GM12878 (cell line): ENCODE results near the gene ITGAD. TPM values are rescaled to one million over a fixed set of nuclear protein-coding genes. Genes with fewer than 3 reads are reported as not detected.

ENCODE experiments used
- ATAC-seq: fragments of 200-7000 bp; cut with Tn5 transposase; 3 replicates; pipeline ENCODE4 v1.9.1; 2020; ENCODE audit warnings: mild to moderate bottlenecking, moderate library complexity
- BruUV-seq: library from RNA; stranded (reverse); fragments of 400-500 nt; replicated peaks from 2 replicates; lab custom pipeline; 2021; lab: Mats Ljungman, UMichigan
- CTCF ChIA-PET: fragments of 300-600 bp; sonication (Branson Sonifier 250); formaldehyde crosslinking; extraction: SDS; loops from one replicate; lab custom pipeline; 2021; ENCODE audit warnings: inconsistent platforms; lab: Yijun Ruan, JAX
- POLR2A ChIA-PET: fragments of 350-600 bp; formaldehyde crosslinking; extraction: SDS; loops from one replicate; lab custom pipeline; 2021; ENCODE audit warnings: inconsistent platforms; lab: Charles Lee
- RAD21 ChIA-PET: fragments of 300-600 bp; sonication (Branson Sonifier 250); formaldehyde crosslinking; loops from one replicate; lab custom pipeline; 2023; ENCODE audit warnings: antibody characterized with exemption; ENCODE audit not compliant: unreplicated experiment; lab: Charles Lee
- SMC1A ChIA-PET: fragments of 300-600 bp; sonication (Branson Sonifier 250); formaldehyde crosslinking; loops from one replicate; lab custom pipeline; 2023; ENCODE audit not compliant: unreplicated experiment, uncharacterized antibody; lab: Charles Lee
- DNase-seq: peaks from one replicate; pipeline ENCODE4 v3.0.0-alpha.2; 2011; ENCODE audit warnings: low read depth, low spot score
- FAIRE-seq: peaks from 3 replicates; lab custom pipeline; 2011; peaks lifted over from hg19 to GRCh38; lab: Jason Lieb, UNC
- H2AFZ ChIP-seq: 2 replicates; pipeline ENCODE4 v1.6.0; 2011; ENCODE audit warnings: low read depth, low read length, control low read depth; ENCODE audit not compliant: control insufficient read depth
- H3K27ac ChIP-seq: 2 replicates; pipeline ENCODE4 v1.5.1; 2011; ENCODE audit warnings: control low read depth; ENCODE audit not compliant: control insufficient read depth, insufficient read depth
- H3K27me3 ChIP-seq, 2 experiments: replicated peaks in 1 of 2; 2 replicates each; pipeline versions ENCODE4 v1.6.0 to v1.6.1; 2011; ENCODE audit warnings: low read length in 1 of 2; ENCODE audit not compliant: control insufficient read depth in 2 of 2, insufficient read depth in 2 of 2
- H3K36me3 ChIP-seq, 2 experiments: 2 replicates each; pipeline ENCODE4 v1.5.1; 2011; ENCODE audit warnings: low read length in 1 of 2; ENCODE audit not compliant: control insufficient read depth in 2 of 2, insufficient read depth in 2 of 2
- H3K4me1 ChIP-seq: 2 replicates; pipeline ENCODE4 v1.6.1; 2011; ENCODE audit warnings: mild to moderate bottlenecking, low read length, moderate library complexity, mixed read lengths; ENCODE audit not compliant: control insufficient read depth, insufficient read depth
- H3K4me2 ChIP-seq: 2 replicates; pipeline ENCODE4 v1.6.0; 2011; ENCODE audit warnings: control low read depth; ENCODE audit not compliant: control insufficient read depth, insufficient read depth
- H3K4me3 ChIP-seq: fragments of 200-600 bp; sonication (generic); 2 replicates; pipeline ENCODE4 v1.5.1; 2016
- H3K79me2 ChIP-seq: 2 replicates; pipeline ENCODE4 v1.6.0; 2011; ENCODE audit warnings: low read length; ENCODE audit not compliant: control insufficient read depth, insufficient read depth
- H3K9ac ChIP-seq: 2 replicates; pipeline ENCODE4 v1.8.0; 2011; ENCODE audit warnings: low read length, control low read depth, mixed read lengths; ENCODE audit not compliant: control insufficient read depth, insufficient read depth
- H3K9me3 ChIP-seq: replicated peaks from 3 replicates; pipeline ENCODE4 v1.5.1; 2011; ENCODE audit warnings: mild to moderate bottlenecking, low read length; ENCODE audit not compliant: control insufficient read depth, insufficient read depth
- H4K20me1 ChIP-seq: 2 replicates; pipeline ENCODE4 v1.6.0; 2011; ENCODE audit not compliant: control insufficient read depth, insufficient read depth
- ATF2 ChIP-seq: IDR thresholded peaks from 2 replicates; pipeline ENCODE4 v1.6.1; 2012; ENCODE audit warnings: low read length, inconsistent platforms
- BACH1 ChIP-seq: fragments of 450-650 bp; IDR thresholded peaks from 2 replicates; pipeline ENCODE4 v1.6.1; 2017; ENCODE audit warnings: mild to moderate bottlenecking, borderline replicate concordance
- BHLHE40 ChIP-seq, 2 experiments: fragments of 450-650 bp in 1 of 2; IDR thresholded peaks; 2 replicates each; pipeline ENCODE4 v1.6.1; 2011 to 2017; ENCODE audit warnings: low read depth in 2 of 2, borderline replicate concordance in 1 of 2, improper control_type of control experiment in 1 of 2, low read length in 1 of 2, mild to moderate bottlenecking in 1 of 2
- CEBPB ChIP-seq, 2 experiments: fragments of 150-350 bp in 1 of 2; IDR thresholded peaks; 2 replicates each; pipeline ENCODE4 v1.6.1; 2012 to 2014; ENCODE audit warnings: low read depth in 2 of 2, low read length in 2 of 2, borderline replicate concordance in 1 of 2, inconsistent platforms in 1 of 2
- EGR1 ChIP-seq, 2 experiments: IDR thresholded peaks; 1 replicate in 1 of 2; 2 replicates in 1 of 2; pipeline ENCODE4 v1.6.1; 2011 to 2012; ENCODE audit warnings: low read depth in 2 of 2, low read length in 2 of 2, borderline replicate concordance in 1 of 2, mild to moderate bottlenecking in 1 of 2, moderate library complexity in 1 of 2
- EZH2 ChIP-seq: IDR thresholded peaks from 2 replicates; pipeline ENCODE4 v1.6.1; 2012; ENCODE audit warnings: low read depth, mild to moderate bottlenecking, control low read depth, inconsistent platforms, low read length, borderline replicate concordance; ENCODE audit not compliant: control insufficient read depth
- IRF3 ChIP-seq: fragments of 450-650 bp; IDR thresholded peaks from 2 replicates; pipeline ENCODE4 v1.6.1; 2014; ENCODE audit warnings: mild to moderate bottlenecking
- NFYB ChIP-seq: IDR thresholded peaks from 2 replicates; pipeline ENCODE4 v1.6.1; 2011; ENCODE audit warnings: low read depth, mild to moderate bottlenecking, low read length, improper control_type of control experiment, moderate library complexity; ENCODE audit not compliant: insufficient read depth
- POLR2AphosphoS5 ChIP-seq: IDR thresholded peaks from 2 replicates; pipeline ENCODE4 v1.6.1; 2011; ENCODE audit warnings: mild to moderate bottlenecking, low read length, inconsistent platforms
- SKIL ChIP-seq: fragments of 450-650 bp; IDR thresholded peaks from 2 replicates; pipeline ENCODE4 v1.6.1; 2017; ENCODE audit warnings: mild to moderate bottlenecking, low read depth, inconsistent platforms; ENCODE audit not compliant: poor library complexity, severe bottlenecking
- ZNF274 ChIP-seq: IDR thresholded peaks from one replicate; pipeline ENCODE4 v1.8.0; 2011; ENCODE audit not compliant: insufficient read length, insufficient read depth
- WGBS: methylation state at CpG from one replicate; pipeline ENCODE4 v1.1.6; 2016; ENCODE audit warnings: low lambda C conversion rate; ENCODE audit not compliant: insufficient replicate concordance, insufficient coverage; ENCODE audit errors: missing lambda C conversion rate; 5-methylcytosine and 5-hydroxymethylcytosine counted together
- in situ Hi-C: fragments of 300-500 bp; cut with MboI; formaldehyde crosslinking; loops from 9 replicates; pipeline ENCODE4 v1.14.3; 2018; ENCODE audit warnings: mixed read lengths
- intact Hi-C: fragments of 100-400 bp; cut with micrococcal nuclease; formaldehyde crosslinking; loops from one replicate; pipeline ENCODE4 v1.14.2; 2022; ENCODE audit not compliant: unreplicated experiment
- polyA plus RNA-seq, 11 experiments: library from polyadenylated mRNA; depleted of rRNA in 4 of 11; unstranded in 6 of 11; stranded (reverse) in 5 of 11; fragments of >200 nt; fragmentation: Nextera tagmentation in 4 of 11; fragmentation: Illumina TruSeq in 1 of 11; extraction: Ambion mirVana in 4 of 11; extraction: Trizol in 1 of 11; gene quantifications; 1 replicate in 1 of 11; 2 replicates in 10 of 11; pipeline versions ENCODE4 v1.2.1 to v1.2.3, GENCODE V29; 2011 to 2016; ENCODE audit warnings: inconsistent platforms in 2 of 11, missing spikeins in 2 of 11, low read depth in 1 of 11
- total RNA-seq, 4 experiments: library from RNA; depleted of rRNA in 3 of 4; stranded (reverse); fragments of >200 nt in 3 of 4; fragmentation: Illumina TruSeq in 1 of 4; extraction: Trizol in 1 of 4; gene quantifications; 2 replicates each; pipeline versions ENCODE4 v1.2.1 to v1.2.3, GENCODE V29; 2013 to 2021

The ITGAD gene
- total and polyA plus RNA-seq, 10 of the 15 experiments (the other 5 are each of a cell fraction or from before 2014, with no cell fraction given): 0.29 to 4.0 (median 1.2) TPM

- POLR2A ChIA-PET: no interaction called here
- no peaks in the 10 kb centered on the region for H3K27me3 ChIP-seq
- no peak for FAIRE-seq
These were observed 73.3 kb downstream of the ITGAD start for GRCh38 chr16:31466381-31466841.

More at GRCh38 chr16:31466381-31466841, 73.3 kb downstream of the ITGAD start:
- H3K4me2 ChIP-seq: no peak overlapping the region
- 0 out of 2 replicates have a peak, but pooled peaks cover 4% of the 10 kb centered on the region for H3K4me1 ChIP-seq
- in situ Hi-C loops: no loop called here
- no peak overlapping the region for H2AFZ ChIP-seq
- H3K79me2 ChIP-seq: no peaks in the 10 kb centered on the region
- H3K36me3 ChIP-seq: peaks cover 0 to 20% of the 10 kb centered on the region in 2 experiments; a peak in 3 of 4 replicates
- no TSS peak for BruUV-seq
- H3K9me3 ChIP-seq: no peaks in the 10 kb centered on the region
- 75% methylated on average over 15 of the region's 18 CpGs for WGBS
- H3K4me3 ChIP-seq: no peak overlapping the region
- CTCF ChIA-PET: no interaction called here
- TF ChIP-seq ZNF274 (no peak), NFYB (no peak), BACH1 (no peak), EGR1 (IDR thresholded peaks at IDR 0.05; ENCODE audit: borderline replicate concordance in 1 of 2, low read depth in 2 of 2, low read length in 2 of 2) (no peak), CEBPB (IDR thresholded peaks at IDR 0.05; ENCODE audit: borderline replicate concordance in 1 of 2, low read depth in 2 of 2, low read length in 2 of 2) (no peak), EZH2 (no peak), BHLHE40 (IDR thresholded peaks at IDR 0.05; ENCODE audit: borderline replicate concordance in 1 of 2, low read depth in 2 of 2, low read length in 1 of 2) (no peak), POLR2AphosphoS5 (no peak), SKIL (no peak), IRF3 (no peak), ATF2 (no peak)
- H3K27ac ChIP-seq: no peak overlapping the region
- DNase-seq: no peak
- RAD21 ChIA-PET: interaction anchor here (0.6 kb wide), 1 partner anchor 366 kb away, joined by 3 read pairs; no protein-coding TSS in a partner anchor
- H4K20me1 ChIP-seq: no peaks in the 10 kb centered on the region
- SMC1A ChIA-PET: no interaction called here
- H3K9ac ChIP-seq: no peak overlapping the region
- no peak for ATAC-seq
- intact Hi-C loops: no loop called here
